PC-3 (cell line): ENCODE results near the gene LARP4B. TPM values are rescaled to one million over a fixed set of nuclear protein-coding genes. Genes with fewer than 3 reads are reported as not detected.

ENCODE experiments used
- ATAC-seq: fragments of 200-7000 bp; cut with Tn5 transposase; 2 replicates; pipeline ENCODE4 v1.9.1; 2020; ENCODE audit warnings: mild to moderate bottlenecking, moderate library complexity
- BruUV-seq: library from RNA; stranded (reverse); fragments of 400-500 nt; replicated peaks from 2 replicates; lab custom pipeline; 2021; lab: Mats Ljungman, UMichigan
- CTCF ChIA-PET: fragments of 300-600 bp; sonication (Branson Sonifier 250); formaldehyde crosslinking; loops from one replicate; lab custom pipeline; 2022; ENCODE audit warnings: antibody characterized with exemption; lab: Charles Lee
- POLR2A ChIA-PET: fragments of 300-600 bp; sonication (Branson Sonifier 250); formaldehyde crosslinking; loops from one replicate; lab custom pipeline; 2022; ENCODE audit warnings: antibody characterized with exemption; ENCODE audit not compliant: unreplicated experiment; lab: Charles Lee
- DNase-seq: peaks from one replicate; pipeline ENCODE4 v3.0.0-alpha.2; 2015
- H2AFZ ChIP-seq: fragments of 300-600 bp; sonication (generic); 2 replicates; pipeline ENCODE4 v1.6.0; 2016; ENCODE audit warnings: antibody characterized with exemption, low read length
- H3F3A ChIP-seq: fragments of 300-600 bp; sonication (generic); one replicate; pipeline ENCODE4 v1.6.0; 2017; ENCODE audit warnings: antibody characterized with exemption, low read length, control low read depth, mild to moderate bottlenecking; ENCODE audit not compliant: unreplicated experiment
- H3K27ac ChIP-seq: fragments of 300-600 bp; sonication (generic); 2 replicates; pipeline ENCODE4 v1.5.1; 2016; ENCODE audit warnings: mild to moderate bottlenecking, low read length
- H3K27me3 ChIP-seq: fragments of 300-600 bp; sonication (generic); 2 replicates; pipeline ENCODE4 v1.6.1; 2016; ENCODE audit warnings: low read length, mixed read lengths
- H3K36me3 ChIP-seq: fragments of 300-600 bp; sonication (generic); 2 replicates; pipeline ENCODE4 v1.6.1; 2016; ENCODE audit warnings: low read depth, mixed run types, low read length, mixed read lengths
- H3K4me1 ChIP-seq: fragments of 300-600 bp; sonication (generic); 2 replicates; pipeline ENCODE4 v1.5.1; 2016; ENCODE audit warnings: low read length; ENCODE audit not compliant: insufficient read depth
- H3K4me2 ChIP-seq: fragments of 300-600 bp; sonication (generic); 2 replicates; pipeline ENCODE4 v1.6.0; 2016; ENCODE audit warnings: low read length
- H3K4me3 ChIP-seq: fragments of 300-600 bp; sonication (generic); 2 replicates; pipeline ENCODE4 v1.5.1; 2016; ENCODE audit warnings: mild to moderate bottlenecking, low read length, mixed read lengths
- H3K79me2 ChIP-seq: fragments of 300-600 bp; sonication (generic); 2 replicates; pipeline ENCODE4 v1.6.1; 2017; ENCODE audit warnings: low read length, mixed read lengths
- H3K9ac ChIP-seq: fragments of 300-600 bp; sonication (generic); 2 replicates; pipeline ENCODE4 v1.6.0; 2016; ENCODE audit warnings: mild to moderate bottlenecking, low read length
- H3K9me2 ChIP-seq: fragments of 300-600 bp; sonication (generic); replicated peaks from 2 replicates; pipeline ENCODE4 v1.6.1; 2016; ENCODE audit warnings: mixed run types, low read length, mixed read lengths
- H3K9me3 ChIP-seq: fragments of 300-600 bp; sonication (generic); 2 replicates; pipeline ENCODE4 v1.6.1; 2016; ENCODE audit warnings: low read length, mixed read lengths
- H4K20me1 ChIP-seq: fragments of 300-600 bp; sonication (generic); 2 replicates; pipeline ENCODE4 v1.6.1; 2016; ENCODE audit warnings: low read length, mixed read lengths
- EZH2 ChIP-seq: fragments of 300-600 bp; sonication (generic); IDR thresholded peaks from one replicate; pipeline ENCODE4 v1.6.1; 2017; ENCODE audit warnings: antibody characterized with exemption, mild to moderate bottlenecking, low read length; ENCODE audit not compliant: unreplicated experiment
- EZH2phosphoT487 ChIP-seq: fragments of 300-600 bp; sonication (generic); IDR thresholded peaks from 2 replicates; pipeline ENCODE4 v1.6.1; 2018; ENCODE audit warnings: mild to moderate bottlenecking, antibody characterized with exemption, low read length, borderline replicate concordance
- intact Hi-C: fragments of 100-400 bp; cut with micrococcal nuclease; formaldehyde crosslinking; loops from 2 replicates; pipeline ENCODE4 v1.9.0; 2023
- total RNA-seq: library from RNA; depleted of rRNA; stranded (reverse); fragments of >200 nt; gene quantifications from 2 replicates; pipeline ENCODE4 v1.2.3, GENCODE V29; 2014
- TF ChIP-seq, protein P1 (sequence below): fragments of 300-600 bp; sonication (generic); conservative IDR thresholded peaks from 2 replicates; pipeline ENCODE4 v1.5.1; 2017; ENCODE audit warnings: antibody characterized with exemption, low read depth, mild to moderate bottlenecking, low read length

Gene LARP4B
- total RNA-seq, 1 experiment from 2014 or later: 33.9 TPM

DNA sequence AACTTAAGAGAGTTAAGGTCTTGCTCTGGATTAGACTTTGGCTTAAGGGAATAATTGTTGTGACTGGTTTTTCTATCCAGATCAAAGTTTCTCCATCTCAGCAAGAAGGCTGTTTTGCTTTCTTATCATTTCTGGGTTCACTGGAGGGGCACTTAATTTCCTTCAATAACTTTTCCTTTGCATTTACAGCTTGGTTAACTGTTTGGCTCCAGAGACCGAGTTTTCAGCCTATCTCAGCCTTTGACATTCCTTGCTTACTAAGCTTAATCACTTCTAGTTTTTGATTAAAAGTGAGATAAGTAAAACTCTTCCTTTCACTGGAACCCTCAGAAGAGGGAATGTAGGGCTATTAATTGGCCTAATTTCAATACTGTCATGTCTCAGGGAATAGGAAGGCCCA is 76.4 kb downstream of the LARP4B start:
- Histone ChIP-seq H3K36me3 (no peaks in the 10 kb centered on the region), H3K27ac (no peak overlapping the region), H3K9me3 (no peaks in the 10 kb centered on the region), H3K9ac (no peak overlapping the region), H3K9me2 (no peaks in the 10 kb centered on the region), H3K4me3 (no peak overlapping the region), H3K79me2 (peaks cover 19% of the 10 kb centered on the region; the same call in 1 of the 2 replicates), H3K27me3 (no peaks in the 10 kb centered on the region), H3K4me2 (no peak overlapping the region), H2AFZ (no peak overlapping the region), H4K20me1 (no peaks in the 10 kb centered on the region), H3F3A (no peaks in the 10 kb centered on the region), H3K4me1 (no peaks in the 10 kb centered on the region)
- POLR2A ChIA-PET: no interaction called here
- DNase-seq (no peak), ATAC-seq (no peak)
- CTCF ChIA-PET: no interaction called here
- intact Hi-C loops: no loop called here
- TF ChIP-seq EZH2: no peak
- TF ChIP-seq, protein P1, sequence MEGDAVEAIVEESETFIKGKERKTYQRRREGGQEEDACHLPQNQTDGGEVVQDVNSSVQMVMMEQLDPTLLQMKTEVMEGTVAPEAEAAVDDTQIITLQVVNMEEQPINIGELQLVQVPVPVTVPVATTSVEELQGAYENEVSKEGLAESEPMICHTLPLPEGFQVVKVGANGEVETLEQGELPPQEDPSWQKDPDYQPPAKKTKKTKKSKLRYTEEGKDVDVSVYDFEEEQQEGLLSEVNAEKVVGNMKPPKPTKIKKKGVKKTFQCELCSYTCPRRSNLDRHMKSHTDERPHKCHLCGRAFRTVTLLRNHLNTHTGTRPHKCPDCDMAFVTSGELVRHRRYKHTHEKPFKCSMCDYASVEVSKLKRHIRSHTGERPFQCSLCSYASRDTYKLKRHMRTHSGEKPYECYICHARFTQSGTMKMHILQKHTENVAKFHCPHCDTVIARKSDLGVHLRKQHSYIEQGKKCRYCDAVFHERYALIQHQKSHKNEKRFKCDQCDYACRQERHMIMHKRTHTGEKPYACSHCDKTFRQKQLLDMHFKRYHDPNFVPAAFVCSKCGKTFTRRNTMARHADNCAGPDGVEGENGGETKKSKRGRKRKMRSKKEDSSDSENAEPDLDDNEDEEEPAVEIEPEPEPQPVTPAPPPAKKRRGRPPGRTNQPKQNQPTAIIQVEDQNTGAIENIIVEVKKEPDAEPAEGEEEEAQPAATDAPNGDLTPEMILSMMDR: no peak
- no peak for TF ChIP-seq EZH2phosphoT487
- BruUV-seq: no TSS peak

DNA sequence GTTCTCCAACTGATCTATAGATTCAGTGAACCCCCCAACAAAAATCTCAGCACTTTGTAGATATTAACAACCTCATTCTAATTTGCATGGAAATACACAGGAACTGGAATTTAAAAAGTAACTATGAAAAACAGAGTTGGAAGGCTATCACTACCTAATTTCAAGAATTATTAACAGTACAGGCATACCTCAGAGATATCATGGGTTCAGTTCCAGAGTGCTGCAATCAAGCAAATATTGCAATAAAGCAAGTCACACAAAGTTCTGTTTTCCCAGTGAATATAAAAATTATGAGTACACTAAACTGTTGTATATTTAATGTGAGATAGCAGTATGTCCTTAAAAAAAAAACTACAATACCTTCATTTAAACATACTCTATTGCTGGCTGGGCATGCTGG is 78.5 kb downstream of the LARP4B start:
- Histone ChIP-seq H3K9me2 (no peaks in the 10 kb centered on the region), H2AFZ (no peak overlapping the region), H3K4me1 (no peaks in the 10 kb centered on the region), H3K4me3 (no peak overlapping the region), H3F3A (no peaks in the 10 kb centered on the region), H3K9ac (no peak overlapping the region), H3K27ac (no peak overlapping the region), H3K79me2 (peaks cover 31% of the 10 kb centered on the region), H3K36me3 (no peaks in the 10 kb centered on the region), H4K20me1 (no peaks in the 10 kb centered on the region), H3K9me3 (no peaks in the 10 kb centered on the region), H3K27me3 (no peaks in the 10 kb centered on the region), H3K4me2 (no peak overlapping the region)
- intact Hi-C loops: no loop called here
- ChIA-PET POLR2A (no interaction called here), CTCF (interaction anchor here (0.7 kb wide), 1 partner anchor 50 kb away, joined by 4 read pairs; no protein-coding TSS in a partner anchor)
- TF ChIP-seq, protein P1: no peak
- TF ChIP-seq EZH2 (no peak), EZH2phosphoT487 (no peak)
- BruUV-seq: no TSS peak
- DNase-seq: no peak
- no peak for ATAC-seq

DNA sequence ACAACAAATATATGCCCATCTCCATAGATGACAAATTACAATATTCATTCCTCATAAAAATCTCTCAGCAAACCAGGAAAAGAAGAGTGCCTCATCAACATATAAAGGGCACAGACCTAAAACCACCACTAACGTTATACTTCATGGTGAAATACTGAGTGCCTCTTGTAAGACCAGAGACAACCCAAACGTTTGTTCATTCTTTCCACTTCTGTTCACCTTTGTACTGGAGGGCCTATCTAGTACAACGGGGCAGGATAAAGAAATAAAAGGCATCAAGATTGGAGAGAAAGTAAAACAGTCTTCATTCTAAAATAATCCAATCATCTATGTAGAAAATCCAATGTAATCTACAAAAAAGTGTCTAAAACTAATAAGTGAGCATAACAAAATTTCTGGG is 79.1 kb downstream of the LARP4B start:
- no peak for ATAC-seq
- intact Hi-C loops: no loop called here

More for the DNA sequence above, 79.1 kb downstream of the LARP4B start:
- Histone ChIP-seq H3K36me3 (no peaks in the 10 kb centered on the region), H3K4me2 (no peak overlapping the region), H2AFZ (no peak overlapping the region), H3K79me2 (peaks cover 31% of the 10 kb centered on the region), H3K9me2 (no peaks in the 10 kb centered on the region), H3K27ac (no peak overlapping the region), H3K27me3 (no peaks in the 10 kb centered on the region), H4K20me1 (no peaks in the 10 kb centered on the region), H3F3A (no peaks in the 10 kb centered on the region), H3K4me3 (no peak overlapping the region), H3K4me1 (no peaks in the 10 kb centered on the region), H3K9ac (no peak overlapping the region), H3K9me3 (no peaks in the 10 kb centered on the region)
- no peak for DNase-seq
- CTCF ChIA-PET: no interaction called here
- no TSS peak for BruUV-seq
- POLR2A ChIA-PET: no interaction called here
- TF ChIP-seq, protein P1: no peak
- TF ChIP-seq EZH2phosphoT487: no peak
- no peak for TF ChIP-seq EZH2
